Lower leg skin (tissue), 3 donors: ENCODE data around the gene AFAP1L1.

ENCODE experiments used
- CTCF ChIP-seq, 3 donors: fragments of 450-650 bp; IDR thresholded peaks; one replicate each; pipeline ENCODE4 v1.5.1; 2016; ENCODE audit warnings: antibody characterized with exemption in 3 of 3, mild to moderate bottlenecking in 3 of 3, moderate library complexity in 2 of 3
- POLR2A ChIP-seq, 2 donors: fragments of 450-650 bp; IDR thresholded peaks; one replicate each; pipeline ENCODE4 v1.6.1; 2016 to 2017; ENCODE audit warnings: antibody characterized with exemption in 2 of 2, mild to moderate bottlenecking in 1 of 2, moderate library complexity in 1 of 2

DNA sequence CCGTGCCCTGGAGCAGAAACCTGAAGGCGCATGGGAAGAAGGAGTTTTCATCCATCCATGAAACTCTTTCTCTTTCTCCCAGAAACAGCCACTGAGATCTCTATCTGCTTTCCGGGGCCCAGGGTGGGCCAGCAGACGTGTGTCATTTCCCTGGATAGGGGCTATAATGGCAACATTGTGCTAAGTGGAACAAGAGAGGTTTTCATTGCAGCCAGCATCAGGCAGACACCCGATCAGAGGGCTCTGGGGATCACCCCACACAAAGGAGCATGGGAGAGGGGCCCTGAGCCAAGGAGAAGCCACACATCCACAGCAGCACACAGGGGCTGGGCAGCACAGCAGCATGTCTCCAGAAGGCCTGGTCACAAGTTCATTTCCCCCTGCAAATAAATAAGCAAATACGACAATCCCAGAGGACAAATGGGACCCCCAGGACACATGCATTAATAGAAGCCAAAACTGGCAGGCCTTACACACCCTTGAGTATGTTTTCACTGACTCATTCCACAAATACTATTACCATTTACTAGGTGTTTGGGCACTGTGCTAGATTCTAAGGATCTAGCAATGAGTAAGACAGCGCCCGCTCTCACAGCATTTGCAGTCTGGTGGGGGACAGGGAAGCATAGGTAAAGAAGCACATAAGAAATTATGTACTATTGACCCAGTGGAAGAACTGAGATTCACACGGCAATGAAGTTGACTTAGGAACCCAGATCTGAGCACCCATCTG lies 4.3 kb upstream of the AFAP1L1 start:
- TF ChIP-seq CTCF (IDR thresholded peaks at IDR 0.05): no peak
- TF ChIP-seq POLR2A (IDR thresholded peaks at IDR 0.05): no peak
